Suppressor macrophage treated with lipopolysaccharide for 1 hour (primary cell): ENCODE data around the gene TP53AIP1.
A peak's percentile ranks its signal among the peaks of the same experiment; 100 is the strongest.

ENCODE experiments used
- DNase-seq, 3 donors: peaks; one replicate each; pipeline ENCODE4 v3.0.0-alpha.2; 2020 to 2022

The TP53AIP1 gene

GRCh38 chr11:128942272-128942612 is 429 bp downstream of the TP53AIP1 start:
- DNase-seq, result no peak

DNA sequence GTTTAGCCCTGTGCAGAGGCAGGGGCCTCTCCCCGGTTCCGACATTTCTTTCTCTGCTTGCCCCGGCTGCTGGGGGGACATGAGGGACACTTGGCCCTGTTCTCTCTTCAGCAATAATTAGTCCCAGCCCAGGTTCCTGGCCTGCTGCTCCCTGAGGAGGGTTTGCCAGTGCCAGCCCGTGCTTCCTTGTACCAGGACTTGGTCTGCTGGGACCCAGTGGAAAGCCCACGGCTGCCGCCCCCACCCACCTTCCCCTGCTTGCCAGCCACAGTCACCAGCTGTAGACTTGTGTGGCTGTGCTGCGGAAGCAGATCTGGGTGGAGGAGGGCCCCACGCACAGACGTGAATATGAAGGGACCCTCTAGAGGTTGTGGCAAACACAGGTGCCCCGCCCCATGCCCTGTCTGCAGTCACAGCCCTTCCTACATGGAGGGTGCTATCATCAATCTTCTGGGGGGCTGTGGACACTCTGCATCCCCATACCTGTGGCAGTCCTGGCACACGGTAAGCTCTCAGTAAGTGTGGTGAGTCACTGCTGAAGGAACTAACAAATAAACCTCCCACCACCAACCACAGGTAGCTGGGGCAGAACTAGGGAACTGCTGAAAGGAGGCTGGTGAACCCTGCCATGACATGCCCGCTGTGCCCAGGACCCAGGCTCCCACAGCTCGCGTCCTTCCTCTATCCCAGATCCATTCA is 949 bp downstream of the TP53AIP1 start:
- no peak for DNase-seq

DNA sequence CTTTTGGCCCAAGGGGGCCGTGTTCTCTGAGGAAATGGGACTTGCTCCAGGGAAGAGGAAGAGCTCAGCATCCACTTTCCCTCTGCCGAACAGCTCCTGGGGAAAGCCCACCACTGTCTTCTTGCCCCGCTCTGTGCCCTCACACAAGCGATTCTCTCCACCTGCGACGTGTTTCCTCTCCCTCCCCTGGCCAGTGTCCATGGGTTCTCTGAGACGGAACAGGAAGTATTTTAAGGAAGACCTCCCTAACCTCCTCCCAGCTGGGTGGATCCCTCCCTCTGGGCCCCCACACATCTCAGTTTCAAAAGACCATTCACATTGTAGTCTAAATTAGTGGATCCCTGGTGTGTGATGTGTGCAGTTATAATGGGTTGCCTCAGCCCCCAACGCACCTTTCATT is 1.6 kb downstream of the TP53AIP1 start:
- DNase-seq, result peak in 2 of 3 donors; percentile 21 to 22

DNA sequence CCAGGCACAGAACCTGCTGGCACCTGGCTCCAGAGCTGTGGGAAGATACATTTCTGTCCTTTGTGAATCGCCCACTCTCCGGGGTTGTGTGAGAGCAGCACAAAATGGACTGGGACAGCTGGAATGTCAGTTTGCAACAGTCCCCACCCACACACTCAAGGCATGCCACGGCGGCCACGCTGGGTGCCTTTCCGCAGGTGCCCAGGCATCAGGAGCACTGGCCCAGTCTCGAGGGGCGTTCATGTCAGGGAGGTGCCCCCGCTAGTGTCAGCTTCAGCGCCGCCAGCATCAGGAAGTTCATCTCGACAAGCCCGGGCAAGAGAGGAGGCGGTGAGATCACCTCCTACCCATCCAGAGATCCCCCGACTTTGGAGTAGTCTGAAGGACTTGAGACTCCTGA is 2.1 kb downstream of the TP53AIP1 start:
- DNase-seq, result no peak

DNA sequence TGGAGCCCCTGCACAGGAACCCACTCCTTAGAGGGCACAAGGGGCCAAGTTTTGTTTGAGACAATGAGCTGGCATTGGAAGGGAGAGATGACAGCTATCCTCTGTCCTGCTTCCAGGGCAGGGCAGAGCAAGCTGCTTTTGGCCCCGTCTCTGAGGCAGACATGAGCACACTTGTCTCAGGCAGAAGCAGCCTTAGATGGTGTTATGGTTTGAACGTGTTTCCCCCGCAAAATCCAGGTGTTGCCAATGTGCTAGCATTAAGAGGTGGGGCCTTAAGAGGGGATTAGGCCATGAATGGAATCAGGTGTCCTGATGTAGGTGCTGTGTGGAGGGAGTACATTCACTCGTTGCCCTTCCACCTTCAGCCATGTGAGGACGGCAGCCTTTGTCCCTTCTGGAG is 2.5 kb downstream of the TP53AIP1 start:
- no peak for DNase-seq

GRCh38 chr11:128939591-128939990 is 3.1 kb downstream of the TP53AIP1 start:
- DNase-seq, result no peak

GRCh38 chr11:128938156-128938885 is 4.3 kb downstream of the TP53AIP1 start:
- no peak for DNase-seq

DNA sequence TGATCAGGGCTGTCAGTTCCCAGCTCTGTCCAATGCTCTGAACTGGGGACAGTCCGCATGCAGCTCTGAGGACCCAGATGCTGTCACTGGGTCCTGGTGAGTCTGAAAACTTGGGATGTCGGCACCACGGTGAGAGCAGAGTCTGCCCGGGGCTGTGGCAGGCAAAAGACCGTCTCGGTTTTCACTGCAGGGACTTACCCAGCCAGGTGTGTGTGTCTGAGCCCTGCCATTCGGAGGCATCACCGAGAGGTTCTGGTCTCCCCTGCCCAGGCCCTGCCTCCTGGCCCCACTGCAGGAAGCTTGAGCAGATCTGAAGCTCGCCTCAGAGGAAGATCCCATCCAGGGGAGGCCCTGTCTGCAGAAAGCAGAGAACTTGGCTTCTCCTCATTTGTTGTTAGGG is 5.2 kb downstream of the TP53AIP1 start:
- DNase-seq, result no peak

- no peak for DNase-seq
Observed at GRCh38 chr11:128936606-128937251, 5.9 kb downstream of the TP53AIP1 start.

GRCh38 chr11:128934926-128935325 is 7.7 kb downstream of the TP53AIP1 start:
- DNase-seq, result no peak

DNA sequence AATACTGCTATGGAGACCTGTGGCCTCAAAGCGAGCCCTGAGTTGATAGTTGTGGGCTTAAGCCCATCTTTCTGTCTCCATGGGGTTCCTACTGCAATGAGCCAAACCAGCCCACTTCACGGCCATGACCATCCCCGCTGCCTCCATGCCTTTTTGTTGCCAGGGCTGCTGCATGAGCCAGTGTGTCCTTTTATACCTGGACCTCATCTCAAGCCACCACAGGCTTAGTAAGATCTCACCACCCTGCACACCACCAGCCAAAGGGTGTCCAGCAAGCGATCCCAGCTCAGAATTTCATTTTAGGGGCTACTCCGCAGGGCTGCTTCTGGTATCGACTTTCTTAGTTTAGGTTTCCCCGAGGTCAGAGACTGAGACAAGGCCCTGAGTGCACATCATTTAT is 8.3 kb downstream of the TP53AIP1 start:
- no peak for DNase-seq

DNA sequence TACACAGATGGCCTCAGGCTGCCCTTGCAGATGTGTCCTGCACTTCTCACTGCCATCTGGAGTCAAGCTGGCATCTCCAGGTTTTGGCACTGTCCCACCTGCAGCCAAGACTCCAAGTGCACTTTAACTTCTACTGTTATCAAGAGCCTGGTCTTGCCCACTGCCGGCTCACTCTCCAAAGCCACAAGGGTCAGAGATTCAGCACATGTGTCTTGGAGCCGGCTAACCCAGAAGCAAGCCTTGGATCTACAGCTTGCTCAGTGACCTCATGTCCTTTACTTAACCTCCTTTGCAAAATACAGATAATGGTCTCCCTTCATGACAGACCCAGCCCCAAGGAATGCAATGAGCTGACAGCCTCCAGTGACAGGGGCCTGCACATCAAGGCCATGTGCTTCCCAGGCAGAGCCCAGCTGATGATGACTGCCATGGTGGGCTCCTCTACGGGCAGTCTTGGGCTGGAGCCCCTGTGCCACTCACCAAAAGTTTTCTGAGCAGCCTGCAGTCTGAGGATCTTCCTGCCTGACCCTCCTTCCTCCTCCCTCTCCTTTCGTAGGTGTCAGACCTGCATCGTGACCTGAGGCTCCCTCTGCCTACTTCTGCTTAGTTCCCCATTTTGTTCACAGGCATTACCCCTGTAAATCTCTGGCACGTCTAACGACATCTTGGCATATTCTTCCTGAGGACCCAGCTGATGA is 9.0 kb downstream of the TP53AIP1 start:
- DNase-seq, result no peak

DNA sequence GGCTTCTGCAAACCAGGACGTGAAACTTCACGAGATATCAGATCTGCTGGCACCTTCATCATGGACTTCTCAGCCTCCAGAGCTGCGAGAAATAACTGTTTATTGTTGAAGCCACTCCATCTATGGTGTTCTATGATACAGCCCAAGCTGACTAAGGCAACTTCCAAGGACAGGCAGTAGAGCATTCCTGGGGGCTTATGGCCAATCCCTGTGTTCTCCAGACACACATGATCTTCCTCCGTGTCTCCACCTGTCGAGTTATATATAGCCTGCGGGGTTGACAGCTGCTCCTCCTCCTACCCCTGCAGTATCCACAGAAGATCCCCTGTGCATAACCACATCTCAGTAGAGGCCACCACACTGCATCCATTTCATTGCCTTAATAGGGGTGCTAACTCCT is 11.0 kb downstream of the TP53AIP1 start:
- DNase-seq, result no peak

- no peak for DNase-seq
Observed at GRCh38 chr11:128931066-128931465, 11.6 kb downstream of the TP53AIP1 start.

- DNase-seq, result no peak
Observed at GRCh38 chr11:128929991-128930390, 12.7 kb downstream of the TP53AIP1 start.

DNA sequence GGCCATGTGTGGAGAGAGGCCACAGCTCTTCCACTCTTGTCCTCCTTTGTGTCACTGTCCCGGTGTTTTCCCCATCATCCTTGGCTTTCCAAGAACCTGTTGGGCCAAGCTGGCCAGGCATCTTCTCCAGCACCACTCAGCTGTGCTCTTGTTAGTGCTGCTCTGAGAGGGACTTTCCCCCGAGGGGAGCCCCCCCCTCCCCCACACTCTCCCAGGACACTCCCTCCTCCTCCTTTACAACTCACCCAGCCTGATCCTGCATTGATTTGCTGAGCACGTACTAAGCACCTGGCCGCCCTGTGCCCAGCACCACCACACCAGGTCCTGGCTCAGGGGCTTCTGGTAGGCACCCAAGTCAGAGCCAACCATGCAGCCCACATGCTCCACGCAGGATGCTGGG is 13.2 kb downstream of the TP53AIP1 start:
- DNase-seq, result peak in 1 of 3 donors; percentile 60

DNA sequence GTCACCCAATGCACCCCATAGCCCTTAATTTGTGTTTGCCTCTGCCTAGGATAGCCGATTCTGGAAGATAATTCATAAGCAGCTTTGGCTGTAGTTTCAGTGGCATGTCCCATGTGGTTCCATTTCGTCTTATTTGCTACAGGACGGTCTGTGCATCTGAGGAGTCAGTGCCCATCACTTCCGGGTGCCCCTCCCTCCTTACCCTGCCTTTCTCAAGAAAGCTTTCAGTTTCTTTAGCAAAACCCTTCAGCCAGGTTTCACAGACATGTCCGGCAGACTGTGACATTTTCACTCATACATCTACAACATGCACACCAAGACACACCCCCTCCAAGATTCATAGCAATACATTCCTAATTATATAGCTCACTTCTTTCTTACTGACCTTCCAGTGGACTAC is 14.3 kb downstream of the TP53AIP1 start:
- DNase-seq, result peak in 1 of 3 donors; percentile 29

DNA sequence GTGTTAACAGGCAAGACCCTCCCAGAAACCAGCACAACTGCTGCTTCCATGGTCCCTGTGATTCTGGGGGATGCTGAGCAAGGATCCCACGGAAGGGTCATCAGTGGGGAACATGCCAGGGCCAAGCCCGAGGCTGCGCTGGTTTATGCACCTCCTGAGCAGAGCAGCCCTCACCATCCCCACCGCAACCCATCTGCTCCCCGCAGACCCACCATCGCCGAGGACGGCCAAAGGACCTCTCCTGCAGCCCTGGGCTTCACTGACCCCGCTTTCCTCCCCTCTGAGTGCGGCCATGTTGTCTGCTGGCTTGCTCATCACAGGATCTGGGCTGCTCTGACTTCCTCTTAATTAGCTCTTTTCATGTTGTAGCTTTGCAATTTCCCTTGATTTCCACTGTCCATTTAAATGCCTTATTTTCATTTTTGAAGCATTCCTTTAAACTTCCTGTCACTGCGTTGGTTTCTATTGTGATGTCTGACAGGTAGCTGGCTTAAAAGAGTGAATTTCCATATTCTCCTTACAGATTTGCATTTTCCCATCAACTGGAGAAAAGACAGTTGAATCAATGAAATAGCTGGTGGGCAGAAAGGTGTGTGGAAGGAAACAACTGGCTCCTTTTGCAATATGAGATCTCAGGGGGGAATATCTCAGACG is 14.9 kb downstream of the TP53AIP1 start:
- no peak for DNase-seq

- no peak for DNase-seq
Observed at GRCh38 chr11:128927108-128927461, 15.6 kb downstream of the TP53AIP1 start.

DNA sequence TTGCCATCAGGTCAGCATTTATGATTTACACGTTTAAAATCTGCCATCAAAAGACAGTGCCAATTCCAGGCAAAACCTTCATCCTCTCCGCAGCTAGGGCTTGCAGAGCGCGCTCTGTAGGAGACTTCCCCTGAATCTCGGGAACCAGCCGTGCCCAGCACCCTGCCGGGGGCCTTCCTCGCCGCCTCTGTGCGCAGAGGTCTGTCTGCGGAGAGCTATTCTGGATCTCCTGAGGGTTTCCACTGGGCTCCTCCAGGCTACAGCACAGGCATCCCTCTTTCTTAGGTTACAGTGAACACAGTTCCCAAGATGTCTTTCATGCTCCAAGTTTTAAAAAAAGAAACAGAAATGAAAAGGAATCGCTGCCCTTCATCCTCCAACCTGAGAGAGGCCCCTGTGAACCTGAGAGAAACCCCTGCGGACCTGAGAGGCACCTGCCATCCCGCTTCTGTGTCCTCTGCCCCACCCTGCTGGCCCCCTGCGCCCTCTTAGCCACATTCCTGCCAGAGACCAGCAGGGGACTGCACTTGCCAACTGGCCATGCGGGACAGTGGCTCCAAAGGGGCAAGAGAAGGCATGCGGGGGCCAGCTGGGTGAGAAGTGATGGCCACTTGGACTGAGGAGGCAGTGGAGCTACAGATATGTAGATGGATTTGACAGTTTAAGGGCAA is 16.1 kb downstream of the TP53AIP1 start:
- DNase-seq, result no peak

- no peak for DNase-seq
Observed at GRCh38 chr11:128926000-128926399, 16.7 kb downstream of the TP53AIP1 start.

DNA sequence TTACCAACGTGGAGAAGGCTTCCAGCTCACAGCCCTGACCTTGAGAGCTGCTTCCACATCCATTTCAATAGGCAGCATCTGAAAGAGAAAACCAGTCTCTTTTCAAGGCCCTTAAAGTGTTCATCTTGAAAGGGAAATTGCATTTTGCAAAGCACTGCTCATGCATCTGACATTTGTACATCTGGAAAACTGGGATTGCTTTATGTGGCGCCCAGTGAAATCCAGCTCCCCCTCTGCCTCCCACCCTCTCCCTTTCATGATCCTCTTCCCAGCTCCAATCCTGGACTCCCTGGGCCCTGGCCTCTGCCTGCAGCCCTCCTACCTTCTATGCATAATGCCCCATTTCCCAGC is 17.4 kb downstream of the TP53AIP1 start:
- no peak for DNase-seq
